ENCODE results near the gene RNF31. TPM values are rescaled to one million over a fixed set of nuclear protein-coding genes. Genes with fewer than 3 reads are reported as not detected.

Gene RNF31
- total RNA-seq, 4 donors from 2014 or later, result 26.8 to 35.6 (median 32.4) TPM

- intact Hi-C loops (cut with DNase I), result no loop called here
Measured at GRCh38 chr14:24119691-24120090, 27.6 kb upstream of the RNF31 start.

GRCh38 chr14:24121210-24121609, 26.1 kb upstream of the RNF31 start:
- TF ChIP-seq CTCF (IDR thresholded peaks at IDR 0.05), result no peak
- no peak for TF ChIP-seq POLR2A (IDR thresholded peaks at IDR 0.05)
- H3K27ac ChIP-seq, result no peak overlapping the region
- intact Hi-C loops (cut with DNase I), result no loop called here
- no peaks in the 10 kb centered on the region for H3K27me3 ChIP-seq
- H3K36me3 ChIP-seq, result peaks cover 22 to 88% (median 50%) of the 10 kb centered on the region in 3 donors
- peaks cover 2 to 13% (median 3%) of the 10 kb centered on the region in 3 donors for H3K4me1 ChIP-seq
- DNase-seq, result no peak
- no peaks in the 10 kb centered on the region for H3K9me3 ChIP-seq
- WGBS, 2 donors, result 81 to 100% methylated on average over 3 to 7 of the region's 8 CpGs
- H3K4me3 ChIP-seq, result no peak overlapping the region

More at GRCh38 chr14:24119691-24120090, 27.6 kb upstream of the RNF31 start:
- no peak overlapping the region for H3K27ac ChIP-seq
- no peak overlapping the region for H3K4me3 ChIP-seq
- DNase-seq, result no peak
- peaks cover 10 to 22% (median 12%) of the 10 kb centered on the region in 3 donors for H3K4me1 ChIP-seq
- TF ChIP-seq CTCF (IDR thresholded peaks at IDR 0.05) (no peak), POLR2A (IDR thresholded peaks at IDR 0.05) (no peak)
- WGBS, 2 donors, result 89 to 94% methylated on average over 2 of the region's 6 CpGs
- H3K9me3 ChIP-seq, result no peaks in the 10 kb centered on the region
- no peaks in the 10 kb centered on the region for H3K27me3 ChIP-seq
- peaks cover 22 to 82% (median 50%) of the 10 kb centered on the region in 3 donors for H3K36me3 ChIP-seq

- no peak overlapping the region for H3K4me3 ChIP-seq
- intact Hi-C loops (cut with DNase I), result no loop called here
- no peak overlapping the region for H3K27ac ChIP-seq
- H3K9me3 ChIP-seq, result no peaks in the 10 kb centered on the region
- TF ChIP-seq POLR2A (IDR thresholded peaks at IDR 0.05) (no peak), CTCF (IDR thresholded peaks at IDR 0.05) (no peak)
- no peaks in the 10 kb centered on the region for H3K27me3 ChIP-seq
- peaks cover 0 to under 1% (median 0%) of the 10 kb centered on the region in 3 donors for H3K4me1 ChIP-seq
- peaks cover 22 to 78% (median 50%) of the 10 kb centered on the region in 3 donors for H3K36me3 ChIP-seq
- 100% methylated on average over 3 to 4 of the region's 4 CpGs for WGBS, 2 donors
- no peak for DNase-seq
Measured at GRCh38 chr14:24122416-24122815, 24.9 kb upstream of the RNF31 start.

- 97 to 100% methylated on average over 3 to 4 of the region's 8 CpGs for WGBS, 2 donors
- intact Hi-C loops (cut with DNase I), result no loop called here
- DNase-seq, result no peak
- Histone ChIP-seq H3K36me3 (peaks cover 22 to 73% (median 50%) of the 10 kb centered on the region in 3 donors), H3K27me3 (no peaks in the 10 kb centered on the region), H3K9me3 (no peaks in the 10 kb centered on the region), H3K4me3 (no peak overlapping the region), H3K27ac (no peak overlapping the region), H3K4me1 (no peaks in the 10 kb centered on the region)
- TF ChIP-seq CTCF (IDR thresholded peaks at IDR 0.05), result no peak
- TF ChIP-seq POLR2A (IDR thresholded peaks at IDR 0.05), result no peak
Measured at GRCh38 chr14:24122898-24123297, 24.4 kb upstream of the RNF31 start.

- DNase-seq, result no peak
- H3K36me3 ChIP-seq, result peaks cover 16 to 65% (median 46%) of the 10 kb centered on the region in 3 donors
- WGBS, 2 donors, result 78 to 91% methylated on average over 5 to 7 of the region's 9 CpGs
- no peaks in the 10 kb centered on the region for H3K9me3 ChIP-seq
- H3K4me3 ChIP-seq, result no peak overlapping the region
- H3K4me1 ChIP-seq, result no peaks in the 10 kb centered on the region
- TF ChIP-seq POLR2A (IDR thresholded peaks at IDR 0.05) (no peak), CTCF (IDR thresholded peaks at IDR 0.05) (no peak)
- intact Hi-C loops (cut with DNase I), result no loop called here
- no peaks in the 10 kb centered on the region for H3K27me3 ChIP-seq
- no peak overlapping the region for H3K27ac ChIP-seq
Measured at GRCh38 chr14:24123424-24124417, 23.6 kb upstream of the RNF31 start.

Measured in esophagus squamous epithelium (tissue), 5 donors.